Measurements from ENCODE around the gene PTTG1IP2. TPM values are rescaled to one million over a fixed set of nuclear protein-coding genes. Genes with fewer than 3 reads are reported as not detected.

Gene PTTG1IP2
- total and polyA plus RNA-seq, 2 experiments from 2014 or later: not detected

GRCh38 chr7:90530263-90530662 lies 60.8 kb downstream of the PTTG1IP2 start:
- TF ChIP-seq EZH2phosphoT487 (IDR thresholded peaks at IDR 0.05; ENCODE audit: unreplicated experiment) (no peak), JUNB (IDR thresholded peaks at IDR 0.05; ENCODE audit: unreplicated experiment) (no peak), STAT1 (IDR thresholded peaks at IDR 0.05; ENCODE audit: unreplicated experiment) (no peak), NANOG (IDR thresholded peaks at IDR 0.05; ENCODE audit: borderline replicate concordance) (no peak)
- Mint-ChIP-seq H3K9me3 (peaks cover 5% of the 10 kb centered on the region; the same call in 1 of the 3 replicates), H3K27me3 (ENCODE audit: insufficient read depth, low read depth, poor library complexity) (peaks cover 2% of the 10 kb centered on the region), H3K4me1 (peaks cover 28% of the 10 kb centered on the region), H3K36me3 (ENCODE audit: low read depth) (peaks cover 3% of the 10 kb centered on the region; the same call in 1 of the 3 replicates), H3K4me3 (no peak overlapping the region), H3K27ac (no peak overlapping the region)
- H3K27me3 ChIP-seq (ENCODE audit: insufficient read depth): no peaks in the 10 kb centered on the region
- no peaks in the 10 kb centered on the region for H3K36me3 ChIP-seq (ENCODE audit: insufficient read depth)
- peaks cover 18% of the 10 kb centered on the region for H3K9me2 ChIP-seq (ENCODE audit: insufficient read depth)
- no peaks in the 10 kb centered on the region for H3F3A ChIP-seq (replicated peaks; ENCODE audit: low read depth)
- no peak overlapping the region for H3K27ac ChIP-seq (ENCODE audit: low read depth)
- no peaks in the 10 kb centered on the region for H4K20me1 ChIP-seq (replicated peaks; ENCODE audit: insufficient read depth)
- no peak overlapping the region for H3K4me3 ChIP-seq
- H2AFZ ChIP-seq: no peak overlapping the region
- no peak for DNase-seq (ENCODE audit: low spot score)
- peaks cover 25% of the 10 kb centered on the region; the same call in 1 of the 2 replicates for H3K4me1 ChIP-seq (ENCODE audit: insufficient read depth)
- H3K4me2 ChIP-seq: no peak overlapping the region
- no peak for ATAC-seq
- no peaks in the 10 kb centered on the region for H3K79me2 ChIP-seq (replicated peaks; ENCODE audit: insufficient read depth)

GRCh38 chr7:90532231-90532929 lies 62.9 kb downstream of the PTTG1IP2 start:
- Mint-ChIP-seq H3K4me3 (peak overlapping the region; percentile 38; the same call in 1 of the 3 replicates), H3K27ac (peak overlapping the region; percentile 79), H3K27me3 (ENCODE audit: insufficient read depth, low read depth, poor library complexity) (peaks cover 4% of the 10 kb centered on the region), H3K4me1 (peaks cover 32% of the 10 kb centered on the region), H3K9me3 (no peaks in the 10 kb centered on the region; the same call in 2 of the 3 replicates), H3K36me3 (ENCODE audit: low read depth) (no peaks in the 10 kb centered on the region)
- Histone ChIP-seq H3K4me1 (ENCODE audit: insufficient read depth) (peaks cover 25% of the 10 kb centered on the region; the same call in 1 of the 2 replicates), H3K36me3 (ENCODE audit: insufficient read depth) (no peaks in the 10 kb centered on the region), H2AFZ (peak overlapping the region; percentile 0; the same call in 1 of the 2 replicates), H3K4me2 (peak overlapping the region; percentile 10), H4K20me1 (replicated peaks; ENCODE audit: insufficient read depth) (no peaks in the 10 kb centered on the region), H3K9me2 (ENCODE audit: insufficient read depth) (peaks cover 18% of the 10 kb centered on the region), H3K27me3 (ENCODE audit: insufficient read depth) (no peaks in the 10 kb centered on the region), H3K27ac (ENCODE audit: low read depth) (0 out of 2 replicates have a peak overlapping the region, but pooled peaks have one; percentile 15), H3K4me3 (no peak overlapping the region), H3F3A (replicated peaks; ENCODE audit: low read depth) (no peaks in the 10 kb centered on the region), H3K79me2 (replicated peaks; ENCODE audit: insufficient read depth) (no peaks in the 10 kb centered on the region)
- peak; percentile 36; the same call in 1 of the 2 replicates for TF ChIP-seq ZNF462 (CRISPR knock-in tag; IDR thresholded peaks at IDR 0.05)
- no peak for TF ChIP-seq ZNF114 (CRISPR knock-in tag; IDR thresholded peaks at IDR 0.05)
- DNase-seq (ENCODE audit: low spot score) (peak; percentile 9), ATAC-seq (peak; percentile 63)

Measured in GM23338 (cell line).